ENCODE measurements around the gene BCL2.

GRCh38 chr18:63210521-63210920 lies 109.0 kb downstream of the BCL2 start:
- TF ChIP-seq CTCF (IDR thresholded peaks at IDR 0.05; ENCODE audit: low read depth, low read length), result no peak
- TF ChIP-seq EZH2phosphoT487 (IDR thresholded peaks at IDR 0.05; ENCODE audit: low read depth), result no peak
